ENCODE data around the gene IFT122. TPM values are rescaled to one million over a fixed set of nuclear protein-coding genes. Genes with fewer than 3 reads are reported as not detected.
"Not testable (repeated sequence)": the region's sequence is repeated elsewhere in the genome, so short reads cannot be mapped to it uniquely, and the experiment has no call there.

The IFT122 gene, protein sequence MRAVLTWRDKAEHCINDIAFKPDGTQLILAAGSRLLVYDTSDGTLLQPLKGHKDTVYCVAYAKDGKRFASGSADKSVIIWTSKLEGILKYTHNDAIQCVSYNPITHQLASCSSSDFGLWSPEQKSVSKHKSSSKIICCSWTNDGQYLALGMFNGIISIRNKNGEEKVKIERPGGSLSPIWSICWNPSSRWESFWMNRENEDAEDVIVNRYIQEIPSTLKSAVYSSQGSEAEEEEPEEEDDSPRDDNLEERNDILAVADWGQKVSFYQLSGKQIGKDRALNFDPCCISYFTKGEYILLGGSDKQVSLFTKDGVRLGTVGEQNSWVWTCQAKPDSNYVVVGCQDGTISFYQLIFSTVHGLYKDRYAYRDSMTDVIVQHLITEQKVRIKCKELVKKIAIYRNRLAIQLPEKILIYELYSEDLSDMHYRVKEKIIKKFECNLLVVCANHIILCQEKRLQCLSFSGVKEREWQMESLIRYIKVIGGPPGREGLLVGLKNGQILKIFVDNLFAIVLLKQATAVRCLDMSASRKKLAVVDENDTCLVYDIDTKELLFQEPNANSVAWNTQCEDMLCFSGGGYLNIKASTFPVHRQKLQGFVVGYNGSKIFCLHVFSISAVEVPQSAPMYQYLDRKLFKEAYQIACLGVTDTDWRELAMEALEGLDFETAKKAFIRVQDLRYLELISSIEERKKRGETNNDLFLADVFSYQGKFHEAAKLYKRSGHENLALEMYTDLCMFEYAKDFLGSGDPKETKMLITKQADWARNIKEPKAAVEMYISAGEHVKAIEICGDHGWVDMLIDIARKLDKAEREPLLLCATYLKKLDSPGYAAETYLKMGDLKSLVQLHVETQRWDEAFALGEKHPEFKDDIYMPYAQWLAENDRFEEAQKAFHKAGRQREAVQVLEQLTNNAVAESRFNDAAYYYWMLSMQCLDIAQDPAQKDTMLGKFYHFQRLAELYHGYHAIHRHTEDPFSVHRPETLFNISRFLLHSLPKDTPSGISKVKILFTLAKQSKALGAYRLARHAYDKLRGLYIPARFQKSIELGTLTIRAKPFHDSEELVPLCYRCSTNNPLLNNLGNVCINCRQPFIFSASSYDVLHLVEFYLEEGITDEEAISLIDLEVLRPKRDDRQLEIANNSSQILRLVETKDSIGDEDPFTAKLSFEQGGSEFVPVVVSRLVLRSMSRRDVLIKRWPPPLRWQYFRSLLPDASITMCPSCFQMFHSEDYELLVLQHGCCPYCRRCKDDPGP
- 10 to 100 TPM; 57.1 to 61.8 (median 59.1) TPM for polyA plus RNA-seq (ENCODE audit: insufficient read length in 3 of 3)
- long read RNA-seq, donor 1, partial matches to known transcripts = 0 of 2 reads
- long read RNA-seq, donor 1, other reads (novel, unspliced or antisense) = 0 of 2 reads
- long read RNA-seq, donor 2, full-length matches to known transcripts = 5 of 5 reads
- long read RNA-seq, donor 2, partial matches to known transcripts = 0 of 5 reads
- long read RNA-seq, donor 2, other reads (novel, unspliced or antisense) = 0 of 5 reads
- long read RNA-seq, donor 3, partial matches to known transcripts = 0 of 3 reads
- long read RNA-seq, donor 3, other reads (novel, unspliced or antisense) = 0 of 3 reads
- long read RNA-seq, donor 4, partial matches to known transcripts = 0 of 2 reads
- long read RNA-seq, donor 4, other reads (novel, unspliced or antisense) = 0 of 2 reads
- long read RNA-seq, donor 5, partial matches to known transcripts = 0 of 1 reads
- long read RNA-seq, donor 5, other reads (novel, unspliced or antisense) = 0 of 1 reads
- long read RNA-seq, donor 6, partial matches to known transcripts = 0 of 2 reads
- long read RNA-seq, donor 6, other reads (novel, unspliced or antisense) = 0 of 2 reads
- long read RNA-seq, donor 7, partial matches to known transcripts = 0 of 1 reads
- long read RNA-seq, donor 7, other reads (novel, unspliced or antisense) = 0 of 1 reads
- long read RNA-seq, donor 8, partial matches to known transcripts = 0 of 1 reads
- long read RNA-seq, donor 8, other reads (novel, unspliced or antisense) = 0 of 1 reads
- long read RNA-seq, donor 9, partial matches to known transcripts = 6 of 12 reads
- long read RNA-seq, donor 9, other reads (novel, unspliced or antisense) = 0 of 12 reads
- long read RNA-seq, donor 10, partial matches to known transcripts = 0 of 8 reads
- long read RNA-seq, donor 10, other reads (novel, unspliced or antisense) = 0 of 8 reads
- long read RNA-seq, donor 11, partial matches to known transcripts = 0 of 2 reads
- long read RNA-seq, donor 11, other reads (novel, unspliced or antisense) = 0 of 2 reads
- long read RNA-seq, donor 12 = 0 reads
- long read RNA-seq, donor 13, partial matches to known transcripts = 5 of 8 reads
- long read RNA-seq, donor 13, other reads (novel, unspliced or antisense) = 0 of 8 reads
- long read RNA-seq, donor 14 = 0 reads
- long read RNA-seq, donor 15, partial matches to known transcripts = 0 of 3 reads
- long read RNA-seq, donor 15, other reads (novel, unspliced or antisense) = 0 of 3 reads
- long read RNA-seq, donor 16, partial matches to known transcripts = 0 of 1 reads
- long read RNA-seq, donor 16, other reads (novel, unspliced or antisense) = 0 of 1 reads

GRCh38 chr3:129439817-129440617, at the start of gene IFT122, which contains the start of gene MBD4:
TSS of gene IFT122 (plus strand) at chr3:129440224. CDS start at chr3:129440331, 107 bp downstream.
TSS of gene MBD4 (minus strand) at chr3:129439948. CDS start at chr3:129439833, 115 bp downstream.
- peak; percentile 97 for DNase-seq

- not testable (repeated sequence) for DNase-seq
Measured at GRCh38 chr3:129391583-129391982, 48.4 kb upstream of the IFT122 start.

DNA sequence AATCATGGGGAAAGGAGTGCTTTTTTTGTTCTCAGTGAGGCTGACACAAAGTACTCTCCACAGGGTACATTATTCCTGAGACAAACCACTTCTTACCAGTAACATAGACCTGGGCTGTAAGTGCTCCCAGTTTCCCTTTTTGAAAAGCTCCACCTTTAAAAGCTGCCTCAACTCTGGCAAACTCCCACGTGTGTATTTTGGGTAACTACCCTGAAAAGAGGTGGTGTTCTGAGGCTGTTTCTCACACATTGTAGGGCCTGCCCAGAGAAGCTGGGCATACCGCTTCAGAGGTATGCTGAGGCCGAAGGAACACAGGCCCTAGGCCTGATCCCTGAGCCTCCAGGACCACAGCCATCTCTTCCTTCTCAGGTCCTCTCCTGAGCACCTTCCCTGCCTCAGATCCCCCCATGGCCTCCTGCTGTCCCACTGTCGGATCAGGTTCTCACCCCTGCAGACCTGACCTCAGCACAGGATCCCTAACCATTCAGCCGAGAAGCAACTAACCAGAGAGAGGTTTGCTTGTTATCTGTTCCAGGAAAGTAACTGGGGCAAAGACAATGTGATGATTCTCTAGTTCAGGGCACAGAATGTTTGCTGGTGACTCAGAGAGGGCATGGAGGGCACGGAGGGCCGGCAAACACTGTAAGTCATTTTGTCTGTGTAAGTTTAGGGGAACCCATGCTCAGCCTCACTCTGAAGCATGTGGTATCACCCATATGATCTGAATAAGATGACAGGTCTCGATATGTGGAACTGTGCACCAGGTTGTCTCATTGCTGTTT, 47.7 kb upstream of the IFT122 start:
- DNase-seq = not testable (repeated sequence)

DNA sequence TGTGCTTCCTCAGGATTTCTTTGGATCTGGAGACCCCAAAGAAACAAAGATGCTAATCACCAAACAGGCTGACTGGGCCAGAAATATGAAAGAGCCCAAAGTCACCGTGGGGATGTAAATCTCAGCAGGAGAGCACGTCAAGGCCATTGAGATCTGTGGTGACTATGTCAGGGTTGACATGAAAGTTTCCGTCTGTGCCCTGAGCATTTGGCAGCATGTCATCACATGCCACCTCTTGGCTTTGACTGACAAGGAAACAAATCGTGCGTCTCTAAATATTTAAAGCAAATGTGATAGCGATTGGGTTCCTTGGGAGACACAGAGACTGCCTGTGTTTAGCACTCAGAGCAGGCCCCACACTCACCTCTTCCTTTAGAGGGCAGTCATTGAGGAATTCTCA, 46.8 kb upstream of the IFT122 start:
- DNase-seq = no peak

DNA sequence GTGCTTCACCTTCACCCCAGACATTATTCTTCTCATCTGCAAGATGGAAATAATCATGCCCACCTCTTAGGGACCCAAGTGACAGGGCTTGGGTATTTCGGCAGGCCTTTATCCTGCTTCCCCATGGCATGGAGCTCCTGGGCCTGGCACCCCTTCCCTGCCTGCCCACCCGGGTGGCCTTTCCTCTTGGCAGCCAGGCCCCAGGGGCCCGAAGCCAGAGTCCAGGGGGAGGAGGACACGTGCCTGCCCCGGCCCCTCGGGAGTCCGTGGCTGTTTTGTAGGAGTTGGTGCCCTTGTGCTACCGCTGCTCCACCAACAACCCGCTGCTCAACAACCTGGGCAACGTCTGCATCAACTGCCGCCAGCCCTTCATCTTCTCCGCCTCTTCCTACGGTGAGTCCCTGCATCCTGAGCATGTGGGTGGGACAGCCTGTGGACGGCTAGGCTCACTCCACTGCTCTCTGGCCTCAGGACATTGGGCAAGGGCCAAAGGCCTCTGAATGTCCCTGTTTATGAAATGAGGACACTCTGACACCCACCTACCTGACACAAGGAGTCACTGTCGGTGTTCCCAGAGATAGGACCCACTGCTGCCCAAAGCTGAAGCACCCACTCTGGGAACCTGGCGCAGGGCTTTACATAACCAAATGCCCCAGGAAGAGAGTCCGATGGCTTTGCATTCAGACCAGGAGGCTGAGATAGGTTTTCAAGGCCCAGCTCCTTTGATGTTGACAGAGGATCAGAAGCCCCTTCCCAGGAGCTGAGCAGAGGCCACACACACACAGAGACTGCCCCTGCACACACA, 46.1 kb upstream of the IFT122 start:
- DNase-seq = not testable (repeated sequence)

- DNase-seq = no peak
Measured at GRCh38 chr3:129398803-129399144, 41.2 kb upstream of the IFT122 start.

GRCh38 chr3:129399145-129399894, 40.7 kb upstream of the IFT122 start:
- peak; percentile 97 for DNase-seq

GRCh38 chr3:129399895-129400357, 40.1 kb upstream of the IFT122 start:
- no peak for DNase-seq

DNA sequence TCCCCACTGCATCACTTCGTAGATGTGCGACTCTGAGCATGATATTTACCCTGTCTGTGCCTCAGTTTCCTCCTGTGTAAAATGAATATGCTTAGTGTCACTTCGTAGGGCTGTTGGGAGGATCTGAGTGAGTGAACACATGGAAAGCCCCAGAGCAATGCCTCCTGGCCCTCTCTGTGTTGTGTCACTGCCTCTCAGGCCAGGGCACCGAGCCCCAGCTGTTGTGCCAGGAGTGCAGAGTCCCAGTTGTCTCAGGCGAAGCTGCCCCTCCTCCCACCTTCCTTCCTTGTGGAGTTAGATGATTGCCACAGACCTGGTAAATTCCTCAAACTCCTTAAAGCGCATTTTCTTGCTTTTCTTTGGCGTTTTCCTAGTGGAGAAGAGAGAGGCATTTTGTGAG, 37.8 kb upstream of the IFT122 start:
- no peak for DNase-seq

GRCh38 chr3:129402616-129403015, 37.4 kb upstream of the IFT122 start:
- DNase-seq = no peak

GRCh38 chr3:129403450-129403849, 36.6 kb upstream of the IFT122 start:
- DNase-seq = no peak

DNA sequence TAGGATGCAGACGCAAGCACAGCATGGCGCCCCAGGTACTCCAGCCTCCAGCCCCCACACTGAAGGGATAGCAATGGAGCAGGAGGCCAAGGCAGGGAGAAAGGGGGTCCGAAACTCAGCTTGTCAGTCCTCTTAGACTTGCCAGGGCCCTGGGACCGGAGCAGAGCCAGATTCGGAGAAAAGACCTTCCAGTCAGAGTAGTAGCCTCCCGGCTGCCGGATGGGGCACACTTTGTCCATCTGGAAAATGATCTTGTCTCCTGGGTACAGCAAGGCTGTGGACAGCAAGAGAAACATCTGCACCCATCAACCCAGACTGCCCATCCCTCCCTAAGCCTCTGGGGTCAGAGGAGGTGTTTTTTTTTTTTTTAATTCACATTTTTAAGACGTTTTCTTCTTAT, 35.9 kb upstream of the IFT122 start:
- DNase-seq = no peak

DNA sequence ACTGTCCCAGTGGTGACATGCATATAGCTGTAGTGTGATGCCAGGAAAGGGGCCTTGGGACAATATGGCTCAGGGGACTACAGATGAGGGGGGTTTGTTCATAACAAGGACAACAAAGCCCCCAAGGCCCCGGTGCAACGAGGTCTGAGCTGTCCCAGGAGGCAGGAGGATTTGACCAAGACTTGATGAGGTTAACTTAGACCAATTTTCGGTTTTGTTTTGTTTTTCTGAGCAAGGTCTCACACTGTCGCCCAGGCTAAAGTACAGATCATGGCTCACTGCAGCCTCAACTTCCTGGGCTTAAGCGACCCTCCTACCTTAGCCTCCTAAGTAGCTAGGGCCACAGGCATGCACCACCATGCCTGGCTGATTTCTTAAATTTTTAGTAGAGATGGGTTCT, 35.4 kb upstream of the IFT122 start:
- DNase-seq = no peak

DNA sequence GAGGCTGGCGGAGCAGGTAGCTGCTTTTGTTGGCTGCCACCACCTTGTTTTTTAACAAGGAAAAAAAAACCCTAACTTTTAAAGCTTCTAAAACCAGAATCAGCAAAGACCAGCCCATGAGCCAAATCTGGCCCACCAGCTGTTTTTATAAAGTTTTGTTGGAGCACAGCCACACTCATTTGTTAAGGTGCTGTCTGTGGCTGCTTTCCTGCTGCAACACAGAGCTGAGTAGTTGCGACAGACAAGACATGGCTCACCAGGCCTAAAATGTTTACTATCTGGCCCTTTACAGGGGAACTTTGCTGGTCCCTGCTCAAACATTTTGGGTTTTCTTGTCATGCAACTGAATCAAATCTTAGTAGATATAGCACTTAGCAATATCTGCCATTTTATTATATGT, 30.5 kb upstream of the IFT122 start:
- DNase-seq = no peak

DNA sequence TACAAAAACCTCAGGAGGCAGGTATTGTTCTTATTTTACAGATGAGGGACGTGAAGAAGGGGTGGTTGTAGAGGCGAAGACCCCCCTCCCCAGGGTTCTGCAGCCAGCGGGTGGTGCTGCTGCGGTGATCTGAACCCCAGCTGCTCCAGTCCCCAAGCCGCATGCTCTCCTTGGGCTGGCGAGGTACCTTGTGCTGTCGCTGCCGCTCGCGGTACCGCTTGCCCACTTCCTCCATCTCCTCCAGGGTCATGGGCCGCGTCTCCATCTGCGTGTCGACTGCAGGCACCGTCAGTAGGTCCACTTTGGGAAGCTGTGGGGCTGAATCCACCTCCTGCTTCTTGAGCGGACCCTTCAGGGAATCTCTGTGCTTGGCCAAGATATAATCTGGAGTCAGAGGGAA, 29.1 kb upstream of the IFT122 start:
- DNase-seq = no peak
